K562 treated with DMSO at 1 percent for 24 hours (cell line): ENCODE measurements around the gene FAM136A. TPM values are rescaled to one million over a fixed set of nuclear protein-coding genes. Genes with fewer than 3 reads are reported as not detected.

Source experiments
- total RNA-seq: library from RNA; unstranded; fragments of 300-600 nt; gene quantifications from 2 replicates; pipeline ENCODE4 v1.2.3, GENCODE V29; 2022; ENCODE audit warnings: low read depth; ENCODE audit not compliant: insufficient read depth

FAM136A gene
- 32.1 and 36.3 TPM in 2 replicates for total RNA-seq

GRCh38 chr2:70301344-70302194 lies at the start of gene FAM136A:
Gene FAM136A, minus strand, starts transcription at chr2:70302067. Its CDS starts 56 bp downstream, at chr2:70302011.

GRCh38 chr2:70248181-70248847 lies 53.6 kb downstream of the FAM136A start, which contains the start of gene TIA1:
Gene TIA1, minus strand, starts transcription at chr2:70248628. Its CDS starts 198 bp downstream, at chr2:70248430.

Other genes starting within 250 kb of the FAM136A start
- 578 and 581 TPM in 2 replicates for gene PCBP1, start 214.6 kb downstream of the FAM136A start, total RNA-seq
- gene C2orf42, start 111.0 kb downstream of the FAM136A start, total RNA-seq: 5.0 and 5.4 TPM in 2 replicates
- gene TIA1, start 53.4 kb downstream of the FAM136A start, total RNA-seq: 26.2 and 28.7 TPM in 2 replicates
- 21.5 and 29.1 TPM in 2 replicates for gene PCYOX1, start 43.9 kb downstream of the FAM136A start, total RNA-seq
- gene SNRPG, start 8.3 kb downstream of the FAM136A start, total RNA-seq: 170 and 216 TPM in 2 replicates